Muscle of arm (tissue), 12 donors: ENCODE data around the gene CEP72. TPM values are rescaled to one million over a fixed set of nuclear protein-coding genes. Genes with fewer than 3 reads are reported as not detected.

ENCODE experiments used
- DNase-seq: peaks from one replicate; pipeline ENCODE4 v3.0.0-alpha.2; 2013
- polyA plus RNA-seq, 12 donors: library from polyadenylated mRNA; unstranded; fragments of 120-200 nt; gene quantifications; one replicate each; pipeline ENCODE4 v1.2.1, GENCODE V29; 2013; ENCODE audit not compliant: insufficient read length in 12 of 12

Gene CEP72
- polyA plus RNA-seq, 12 donors, result 3.1 to 7.5 (median 4.2) TPM; not detected in 2

DNA sequence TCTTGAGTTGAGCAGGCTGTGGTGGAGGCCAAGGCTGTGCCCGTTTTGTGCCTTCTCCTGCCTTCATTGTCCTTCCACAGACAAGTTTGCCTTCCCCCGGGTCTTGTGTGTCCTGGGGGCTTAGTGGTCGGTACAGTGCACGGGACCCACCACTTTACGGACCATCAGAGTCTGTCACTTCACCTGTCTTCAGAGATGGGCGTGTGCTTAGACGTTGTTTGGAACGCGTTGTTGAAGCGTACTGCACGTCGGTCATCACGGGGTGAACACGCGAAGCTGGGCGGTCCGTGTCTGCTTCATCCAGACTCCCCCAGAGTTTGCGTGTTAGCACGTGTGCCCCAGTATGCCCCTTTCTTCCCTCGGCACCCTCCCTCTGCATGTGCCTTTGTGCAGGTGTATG, 24.8 kb downstream of the CEP72 start:
- no peak for DNase-seq

DNA sequence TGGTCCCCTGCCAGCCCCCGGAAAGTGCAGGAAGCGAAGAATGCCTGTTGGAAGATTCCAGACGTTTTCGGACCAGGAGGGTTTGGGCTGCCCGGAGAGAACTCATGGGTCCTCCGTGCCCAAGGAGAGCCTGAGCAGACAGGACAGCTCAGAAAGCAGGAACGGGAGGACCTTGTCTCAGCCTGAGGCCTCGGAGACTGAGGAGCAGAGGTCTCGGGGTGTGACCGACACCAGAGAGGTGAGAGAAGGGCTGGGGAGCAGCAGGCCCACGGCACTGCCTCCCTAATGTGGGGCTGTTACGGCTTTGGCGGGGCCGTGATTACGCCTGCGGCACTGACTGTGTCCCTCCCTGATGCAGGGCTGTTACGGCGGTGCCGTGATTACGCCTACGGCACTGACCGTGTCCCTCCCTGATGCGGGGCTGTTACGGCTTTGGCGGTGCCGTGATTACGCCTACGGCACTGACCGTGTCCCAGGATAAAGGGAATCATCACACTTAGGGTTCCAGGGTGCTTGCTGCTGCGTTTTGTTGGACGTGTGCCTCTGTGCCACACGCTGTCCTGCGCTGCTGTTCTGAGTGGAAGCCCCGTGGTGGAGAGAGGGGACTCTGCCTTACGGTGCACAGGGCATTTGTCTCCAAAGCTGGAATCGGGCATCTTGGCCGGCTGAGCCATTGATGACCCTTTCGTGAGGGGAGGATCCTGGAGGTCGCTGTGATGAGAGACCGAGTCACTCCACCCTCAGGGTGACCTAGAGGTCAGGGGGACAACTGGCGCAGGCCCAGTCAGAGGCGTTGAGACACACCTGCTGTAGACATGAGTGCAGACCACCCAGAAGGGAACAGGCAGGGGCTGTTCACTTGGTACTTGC, 25.7 kb downstream of the CEP72 start:
- no peak for DNase-seq

- DNase-seq, result no peak
Measured at GRCh38 chr5:638501-639252, 26.5 kb downstream of the CEP72 start.

DNA sequence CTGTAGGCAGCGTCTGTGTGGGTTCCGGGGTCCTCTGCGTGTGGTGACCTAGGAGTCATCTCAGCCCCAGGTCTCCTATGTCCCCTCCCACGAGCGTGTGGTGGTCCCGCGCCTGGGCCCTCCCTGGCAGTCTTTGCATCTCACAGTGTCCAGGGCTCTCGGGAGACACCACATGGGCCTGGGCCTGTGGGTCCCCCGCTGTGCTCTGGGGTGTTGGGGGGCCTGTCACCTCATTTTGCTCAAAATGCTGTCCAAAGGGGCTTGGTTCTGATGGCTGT, 27.1 kb downstream of the CEP72 start:
- no peak for DNase-seq

GRCh38 chr5:639584-640213, 27.6 kb downstream of the CEP72 start:
- no peak for DNase-seq

DNA sequence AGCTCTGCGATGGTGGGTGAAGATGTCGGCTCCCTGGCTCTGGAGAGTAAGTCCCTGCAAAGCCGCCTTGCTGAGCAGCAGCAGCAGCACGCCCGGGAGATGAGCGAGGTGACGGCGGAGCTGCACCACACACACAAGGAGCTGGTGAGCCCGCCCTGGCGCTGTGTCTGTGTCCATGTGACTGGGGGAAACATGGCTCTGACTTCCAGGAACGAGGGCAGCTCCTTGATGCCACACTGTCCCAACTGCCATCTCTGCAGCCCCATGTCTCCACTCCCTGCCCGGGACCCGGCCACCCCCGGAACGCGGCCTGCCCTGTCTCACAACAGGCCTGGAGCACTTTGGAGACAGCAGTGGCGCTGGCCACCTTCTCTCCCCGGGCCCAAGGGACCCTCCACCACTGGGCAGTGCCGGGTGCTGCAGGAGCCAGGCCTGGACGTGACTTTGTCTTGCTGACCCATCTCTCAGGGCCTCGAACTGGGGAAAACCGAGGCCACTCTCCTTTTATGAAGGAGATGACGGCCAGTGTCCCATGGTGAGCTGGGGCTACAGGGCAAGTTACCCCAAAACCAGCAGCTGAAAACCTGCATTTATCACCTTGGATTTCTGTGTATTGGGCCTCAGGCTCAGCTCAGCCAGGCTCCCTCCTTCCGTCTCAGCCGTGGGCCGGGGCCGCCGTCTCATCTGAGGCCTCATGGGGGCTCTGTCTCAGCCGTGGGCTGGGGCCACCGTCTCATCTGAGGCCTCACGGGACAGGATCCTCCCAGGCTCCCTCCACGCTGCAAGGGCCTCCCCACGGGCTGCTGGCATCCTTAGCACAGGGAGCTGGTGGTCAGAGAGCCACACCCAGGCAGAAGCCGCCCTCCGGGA, 28.6 kb downstream of the CEP72 start:
- DNase-seq, result no peak

DNA sequence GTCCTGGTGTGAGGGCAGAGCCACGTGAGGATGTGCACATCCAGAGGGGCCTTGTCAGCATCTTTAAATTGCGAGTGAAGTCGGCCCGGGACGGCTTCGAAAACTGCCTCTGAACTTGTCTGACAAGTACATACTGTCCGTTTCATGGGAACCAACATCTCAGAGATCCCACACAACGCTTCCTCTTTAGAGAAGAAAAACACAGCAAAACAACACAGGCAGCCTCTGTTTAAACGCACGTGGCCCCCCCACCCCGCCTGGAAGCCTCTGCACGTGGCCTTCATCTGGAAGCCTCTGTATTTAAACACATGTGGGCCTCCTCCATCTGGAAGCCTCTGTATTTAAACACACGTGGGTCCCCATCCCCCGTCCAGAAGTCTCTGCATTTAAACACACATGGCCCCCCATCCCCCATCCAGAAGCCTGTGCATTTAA, 29.2 kb downstream of the CEP72 start:
- DNase-seq, result no peak

DNA sequence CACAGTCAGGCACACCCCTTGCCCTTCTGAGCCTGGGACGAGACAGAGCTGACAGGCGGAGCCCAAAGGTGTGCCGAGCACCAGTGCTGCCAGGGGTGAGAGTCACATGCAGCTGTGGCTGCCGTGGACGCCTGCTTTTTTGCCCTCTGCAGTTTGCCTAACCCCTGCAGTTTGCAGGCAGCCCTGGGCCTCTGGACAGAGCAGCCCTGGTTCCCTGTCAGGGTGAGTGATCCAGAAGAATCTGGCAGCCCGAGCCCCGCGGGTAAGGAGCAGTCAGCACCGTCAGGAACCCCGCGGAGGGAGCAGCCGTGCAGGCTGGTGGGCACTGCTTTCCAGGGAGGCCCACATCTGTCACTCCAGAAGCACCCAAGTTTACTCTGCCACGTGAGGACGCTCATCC, 30.3 kb downstream of the CEP72 start:
- DNase-seq, result no peak

GRCh38 chr5:643351-643801, 31.2 kb downstream of the CEP72 start:
- no peak for DNase-seq

GRCh38 chr5:643811-644271, 31.7 kb downstream of the CEP72 start:
- DNase-seq, result peak; percentile 37

GRCh38 chr5:644509-644908, 32.4 kb downstream of the CEP72 start:
- DNase-seq, result no peak

DNA sequence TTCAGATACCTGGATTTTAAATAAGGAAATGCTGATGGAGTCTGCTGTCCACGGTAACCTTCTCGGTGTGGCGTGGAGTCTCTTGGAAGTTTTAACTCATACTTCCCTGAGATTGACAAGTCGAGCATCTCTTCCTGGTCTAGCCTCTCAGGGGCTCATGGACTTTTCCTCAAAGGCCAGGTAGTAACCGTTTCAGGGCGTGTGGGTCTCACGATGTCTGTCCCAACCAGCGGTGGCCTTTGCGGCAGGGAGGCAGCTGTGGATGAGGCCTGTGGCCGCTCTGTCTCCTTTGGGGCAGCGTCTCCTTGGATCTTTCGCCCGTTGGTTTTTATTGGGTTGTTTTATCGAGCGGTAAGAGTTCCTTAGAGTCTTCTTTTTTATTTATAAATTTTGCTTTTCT, 32.8 kb downstream of the CEP72 start:
- no peak for DNase-seq

DNA sequence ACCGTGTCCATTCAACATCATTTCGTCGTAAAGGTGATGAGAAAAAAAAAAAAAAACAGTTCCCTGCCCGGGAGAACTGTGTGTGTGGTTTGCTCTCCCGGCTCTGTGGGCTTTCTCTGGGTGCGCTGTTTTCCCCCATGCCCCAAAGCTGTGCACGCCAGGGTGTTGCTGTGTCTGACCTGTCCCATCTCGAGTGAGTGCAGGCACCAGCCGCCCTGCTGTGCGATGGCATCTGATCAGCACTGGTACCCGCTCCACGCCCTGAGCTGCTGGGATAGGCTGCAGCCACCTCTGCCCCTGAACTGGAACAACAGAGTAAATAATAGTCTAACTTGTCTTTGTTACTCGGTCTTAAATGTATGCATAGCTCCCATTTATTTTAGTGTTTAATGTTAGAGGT, 33.3 kb downstream of the CEP72 start:
- DNase-seq, result no peak

GRCh38 chr5:646396-647201, 34.5 kb downstream of the CEP72 start:
- DNase-seq, result no peak

- DNase-seq, result no peak
Measured at GRCh38 chr5:647311-647710, 35.2 kb downstream of the CEP72 start.

DNA sequence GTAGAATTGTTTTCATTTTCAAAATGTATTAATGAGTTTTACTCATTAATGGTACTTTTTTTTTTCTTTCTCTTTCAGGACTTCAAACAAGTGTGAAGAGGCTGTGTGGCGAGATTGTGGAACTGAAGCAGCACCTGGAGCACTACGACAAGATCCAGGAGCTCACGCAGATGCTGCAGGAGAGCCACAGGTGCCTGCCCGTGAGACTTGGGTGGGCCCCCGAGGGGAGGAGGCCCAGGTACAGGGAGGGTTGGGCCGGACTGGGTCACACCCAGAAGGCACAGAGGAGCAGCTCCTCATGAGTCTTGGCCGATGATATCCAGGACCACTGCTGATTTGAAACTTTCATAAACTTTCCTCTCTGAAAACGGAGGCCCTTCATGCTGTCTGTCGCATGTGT, 35.6 kb downstream of the CEP72 start:
- no peak for DNase-seq

GRCh38 chr5:651296-652022, 39.3 kb downstream of the CEP72 start:
- DNase-seq, result no peak

DNA sequence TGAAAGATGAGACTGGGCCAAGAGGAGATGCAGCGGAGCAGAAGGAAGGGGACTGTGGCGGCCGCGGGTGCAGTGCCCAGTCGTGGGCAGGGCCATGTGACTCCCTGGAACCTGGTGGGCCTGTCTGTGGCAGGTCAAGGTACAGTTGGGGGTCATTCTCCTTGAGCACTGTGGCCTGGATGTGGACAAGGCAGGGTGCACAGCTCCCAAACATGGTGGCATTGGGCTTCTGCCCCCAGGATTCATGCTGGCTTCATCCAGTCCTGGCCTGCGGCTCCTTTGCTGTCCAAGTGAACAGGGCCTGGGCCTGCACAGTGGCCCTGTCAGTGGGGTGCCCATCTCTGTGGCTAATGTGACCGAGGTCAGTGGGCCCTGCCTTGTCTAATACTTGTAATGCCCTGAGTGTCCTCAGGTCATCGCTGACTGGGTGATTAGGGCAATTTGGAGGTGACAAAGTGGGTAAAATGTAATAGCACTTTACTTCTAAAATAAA, 39.9 kb downstream of the CEP72 start:
- no peak for DNase-seq

DNA sequence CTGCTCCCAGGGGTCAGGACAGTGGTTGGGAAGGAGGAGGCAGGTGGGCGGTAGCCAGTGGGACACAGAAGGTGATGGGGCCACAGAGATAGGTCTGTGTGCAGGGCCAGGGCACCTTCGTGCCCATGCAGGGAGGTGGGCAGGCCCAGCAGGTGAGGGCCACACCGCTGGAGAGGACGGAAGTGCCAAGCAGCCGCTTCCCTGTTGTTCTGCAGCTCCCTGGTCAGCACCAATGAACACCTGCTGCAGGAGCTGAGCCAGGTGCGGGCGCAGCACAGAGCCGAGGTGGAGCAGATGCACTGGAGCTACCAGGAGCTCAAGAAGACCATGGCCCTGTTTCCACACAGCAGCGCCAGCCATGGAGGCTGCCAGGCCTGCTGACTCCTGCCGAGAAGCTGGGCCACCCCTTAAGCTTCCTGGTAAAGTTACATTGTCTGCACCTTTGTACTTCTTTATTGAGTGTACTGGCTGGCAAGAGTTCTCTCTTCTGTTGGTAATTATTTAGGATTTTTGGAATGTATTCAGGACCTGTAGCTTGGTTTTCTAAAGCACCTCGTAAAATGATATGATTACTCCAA, 40.7 kb downstream of the CEP72 start:
- no peak for DNase-seq
